Gastrocnemius medialis (tissue), 4 donors: ENCODE measurements around the gene SLC25A23. TPM values are rescaled to one million over a fixed set of nuclear protein-coding genes. Genes with fewer than 3 reads are reported as not detected.
A peak's percentile ranks its signal among the peaks of the same experiment; 100 is the strongest.

Experiments
- ATAC-seq, 2 donors: fragments of 150-250 bp; one replicate each; pipeline ENCODE4 v1.9.1; 2016
- DNase-seq, 2 donors: peaks; one replicate each; pipeline ENCODE4 v3.0.0-alpha.2; 2019
- H3K27ac ChIP-seq, 4 donors: fragments of 200-600 bp; sonication (generic); 1 replicate in 1 of 4; 2 replicates in 3 of 4; pipeline ENCODE4 v1.5.1; 2016 to 2018; ENCODE audit warnings: mild to moderate bottlenecking in 2 of 4, moderate library complexity in 1 of 4
- H3K27me3 ChIP-seq, 3 donors: fragments of 200-600 bp; sonication (generic) in 2 of 3; 1 replicate in 1 of 3; 2 replicates in 2 of 3; pipeline versions ENCODE4 v1.5.1 to v1.6.0; 2016 to 2019; ENCODE audit warnings: mild to moderate bottlenecking in 1 of 3, moderate library complexity in 1 of 3
- H3K36me3 ChIP-seq, 2 donors: fragments of 200-600 bp; sonication (generic) in 1 of 2; one replicate each; pipeline ENCODE4 v1.5.1; 2017 to 2018
- H3K4me1 ChIP-seq, 2 donors: fragments of 200-600 bp; sonication (generic) in 1 of 2; one replicate each; pipeline ENCODE4 v1.5.1; 2016 to 2017; ENCODE audit warnings: mild to moderate bottlenecking in 2 of 2
- H3K4me3 ChIP-seq, 4 donors: fragments of 200-600 bp; sonication (generic) in 3 of 4; 1 replicate in 1 of 4; 2 replicates in 3 of 4; pipeline ENCODE4 v1.5.1; 2016 to 2019; ENCODE audit warnings: mild to moderate bottlenecking in 2 of 4
- H3K9me3 ChIP-seq, 3 donors: fragments of 200-600 bp; sonication (generic) in 2 of 3; 1 replicate in 1 of 3; 2 replicates in 2 of 3; pipeline ENCODE4 v1.5.1; 2016 to 2019
- CTCF ChIP-seq, 5 experiments: fragments of 450-650 bp in 3 of 5; fragments of 200-600 bp in 2 of 5; sonication (generic) in 2 of 5; IDR thresholded peaks in 4 of 5; conservative IDR thresholded peaks in 1 of 5; 1 replicate in 4 of 5; 2 replicates in 1 of 5; pipeline ENCODE4 v1.5.1; 2016 to 2019; ENCODE audit warnings: antibody characterized with exemption in 5 of 5, mild to moderate bottlenecking in 3 of 5, moderate library complexity in 3 of 5
- POLR2A ChIP-seq, 2 donors: fragments of 450-650 bp; IDR thresholded peaks; one replicate each; pipeline ENCODE4 v1.6.1; 2017; ENCODE audit warnings: antibody characterized with exemption in 2 of 2, mild to moderate bottlenecking in 2 of 2, moderate library complexity in 2 of 2
- in situ Hi-C, 4 donors: fragments of 200-750 bp; cut with MboI; loops; one replicate each; pipeline versions ENCODE4 v1.15.0 to v1.8.0; 2017; ENCODE audit warnings: low sequenced_read_pairs in 4 of 4
- intact Hi-C: fragments of 100-400 bp; cut with DNase I; formaldehyde crosslinking; loops from one replicate; pipeline ENCODE4 v1.15.1; 2023; ENCODE audit warnings: low total_unique reads
- total RNA-seq, 4 donors: library from RNA; depleted of rRNA; stranded (reverse); fragments of >200 nt; gene quantifications; one replicate each; pipeline versions ENCODE4 v1.1.0 to v1.2.3, GENCODE V29; 2016

Gene SLC25A23
- total RNA-seq, 4 donors from 2014 or later = 61.7 to 73.6 (median 65.0) TPM

DNA sequence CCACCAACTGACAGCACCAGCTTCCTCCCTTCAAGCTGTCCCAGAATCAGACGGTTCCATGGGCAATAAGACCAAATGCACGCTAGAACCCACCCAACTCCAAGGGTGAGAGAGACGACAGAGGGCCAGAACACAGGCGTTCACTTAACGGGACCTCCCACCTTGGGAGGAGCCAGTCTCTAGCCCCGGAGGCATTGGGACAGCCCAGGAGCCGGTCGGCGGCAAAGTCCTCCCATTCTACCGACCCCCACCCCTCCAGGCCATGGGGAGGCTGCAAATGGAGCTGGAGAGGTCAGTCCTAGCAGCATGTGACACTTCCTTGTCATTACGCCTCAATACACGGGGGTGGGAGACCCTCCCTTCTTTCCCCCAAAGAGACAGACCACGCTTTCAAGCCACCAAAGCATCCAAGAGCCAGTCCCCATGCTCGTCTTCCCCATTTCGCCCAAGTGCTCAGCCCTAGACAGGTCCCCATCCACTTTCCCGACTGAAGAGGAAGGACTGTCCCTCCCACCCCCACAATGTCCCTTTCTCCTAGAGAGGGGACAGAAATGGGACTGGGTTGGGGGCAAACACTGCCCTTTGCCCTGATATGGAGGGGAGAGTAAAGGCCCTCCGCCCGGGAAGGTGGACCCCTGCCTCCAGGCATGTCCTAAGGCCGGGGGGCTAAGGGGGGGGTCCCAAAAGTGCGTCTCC lies 35.9 kb downstream of the SLC25A23 start:
- Histone ChIP-seq H3K27ac (peak overlapping the region; percentile 74 to 87 (median 84)), H3K36me3 (peaks cover 0 to 34% of the 10 kb centered on the region in 2 donors)

GRCh38 chr19:6421075-6422014 lies 38.2 kb downstream of the SLC25A23 start:
- in situ Hi-C loops = no loop called here
- Histone ChIP-seq H3K36me3 (peaks cover 0 to 57% of the 10 kb centered on the region in 2 donors), H3K4me1 (peaks cover 20 to 24% of the 10 kb centered on the region in 2 donors), H3K9me3 (no peaks in the 10 kb centered on the region), H3K27ac (no peak overlapping the region), H3K27me3 (no peaks in the 10 kb centered on the region), H3K4me3 (no peak overlapping the region)
- ATAC-seq = no peak
- TF ChIP-seq CTCF (IDR thresholded peaks at IDR 0.05 in 4 of 5, conservative IDR thresholded peaks at IDR 0.05 in 1 of 5) (no peak), POLR2A (IDR thresholded peaks at IDR 0.05) (no peak)
- intact Hi-C loops = loop anchor here (10.0 kb wide), 1 partner anchor 207 kb away; no protein-coding TSS in a partner anchor
- DNase-seq = no peak

More for the DNA sequence above, 35.9 kb downstream of the SLC25A23 start:
- DNase-seq (no peak), ATAC-seq (no peak)
- no peaks in the 10 kb centered on the region for H3K27me3 ChIP-seq
- intact Hi-C loops = loop anchor here (1.0 to 10.0 kb wide), 2 partner anchors 30 to 209 kb away; partner anchors contain the start of gene GTF2F1
- peaks cover 20 to 24% of the 10 kb centered on the region in 2 donors for H3K4me1 ChIP-seq
- in situ Hi-C loops = no loop called here
- H3K9me3 ChIP-seq = no peaks in the 10 kb centered on the region
- no peak for TF ChIP-seq CTCF (IDR thresholded peaks at IDR 0.05 in 4 of 5, conservative IDR thresholded peaks at IDR 0.05 in 1 of 5)
- no peak for TF ChIP-seq POLR2A (IDR thresholded peaks at IDR 0.05)
- H3K4me3 ChIP-seq = peak overlapping the region; percentile 56 to 87 (median 82)

DNA sequence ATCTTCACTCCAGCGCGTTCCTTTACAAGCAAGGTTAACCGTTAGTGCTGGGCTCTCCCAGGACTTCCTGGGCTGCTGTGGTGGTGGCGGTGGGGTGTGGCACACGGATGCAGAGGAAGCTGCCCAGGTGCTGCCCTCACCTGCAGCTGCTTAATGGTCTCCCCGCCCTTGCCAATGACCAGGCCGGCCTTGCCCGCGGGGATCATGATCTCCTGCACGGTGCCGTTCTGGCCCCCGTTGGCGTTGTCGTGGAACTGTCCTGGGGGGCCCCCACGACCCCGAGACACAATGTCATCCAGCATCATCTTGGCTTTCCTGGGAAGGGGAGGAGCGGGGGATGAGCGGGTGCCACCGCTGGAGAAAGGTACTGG lies 41.0 kb downstream of the SLC25A23 start:
- H3K27me3 ChIP-seq = no peaks in the 10 kb centered on the region
- intact Hi-C loops = no loop called here
- in situ Hi-C loops = no loop called here
- no peak overlapping the region for H3K4me3 ChIP-seq
- H3K27ac ChIP-seq = no peak overlapping the region
- DNase-seq (no peak), ATAC-seq (no peak)
- H3K4me1 ChIP-seq = peaks cover 16% of the 10 kb centered on the region in 2 donors
- no peaks in the 10 kb centered on the region for H3K9me3 ChIP-seq
- no peak for TF ChIP-seq POLR2A (IDR thresholded peaks at IDR 0.05)
- no peak for TF ChIP-seq CTCF (IDR thresholded peaks at IDR 0.05 in 4 of 5, conservative IDR thresholded peaks at IDR 0.05 in 1 of 5)
- peaks cover 0 to 82% of the 10 kb centered on the region in 2 donors for H3K36me3 ChIP-seq

DNA sequence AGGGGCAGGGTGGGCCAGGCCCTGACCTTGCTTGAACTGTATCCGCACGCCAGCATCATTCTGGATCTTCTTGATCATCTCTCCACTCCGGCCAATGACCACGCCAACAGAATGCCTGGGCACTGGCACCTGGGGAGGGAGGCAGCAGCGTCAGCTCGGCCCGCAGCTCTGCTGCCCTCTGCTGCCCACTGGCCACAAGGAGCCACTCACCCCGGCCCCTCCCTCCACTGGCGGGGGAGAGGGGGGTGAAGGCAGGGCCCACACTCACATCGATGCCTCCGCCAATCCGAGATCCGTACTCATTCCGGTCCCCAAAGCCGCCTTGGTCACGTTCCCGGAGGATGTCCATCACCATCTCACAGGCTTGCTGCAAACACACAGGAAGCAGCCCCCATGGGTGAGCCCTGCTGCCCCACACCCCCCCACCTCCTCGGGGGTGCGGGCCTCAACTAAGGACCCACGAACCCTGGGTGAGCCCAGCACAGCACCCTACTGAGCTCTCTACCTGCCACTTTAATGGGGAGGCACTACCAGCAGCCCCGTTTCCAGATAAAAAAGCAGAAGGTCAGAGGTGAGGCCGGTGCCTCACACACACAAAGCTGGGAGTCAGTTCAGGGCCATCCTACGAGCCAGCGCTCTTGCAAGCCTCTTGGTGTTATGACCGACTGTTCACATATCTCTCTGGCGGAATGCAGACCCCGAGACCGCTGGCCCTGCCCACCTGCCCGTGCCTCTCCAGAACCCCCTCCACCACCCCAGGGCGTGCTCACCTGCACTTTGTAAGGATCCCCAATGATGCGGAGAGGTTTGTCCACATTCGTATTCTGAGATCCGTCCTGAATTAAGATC lies 41.7 kb downstream of the SLC25A23 start:
- peak in 1 of 2 donors; percentile 18 for ATAC-seq
- Histone ChIP-seq H3K27ac (no peak overlapping the region), H3K36me3 (peaks cover 0 to 82% of the 10 kb centered on the region in 2 donors), H3K27me3 (no peaks in the 10 kb centered on the region), H3K9me3 (no peaks in the 10 kb centered on the region), H3K4me1 (peaks cover 10 to 11% of the 10 kb centered on the region in 2 donors), H3K4me3 (no peak overlapping the region)
- TF ChIP-seq POLR2A (IDR thresholded peaks at IDR 0.05) = no peak
- peak in 1 of 5 experiments; percentile 16 for TF ChIP-seq CTCF (IDR thresholded peaks at IDR 0.05 in 4 of 5, conservative IDR thresholded peaks at IDR 0.05 in 1 of 5)
- in situ Hi-C loops (no loop called here), intact Hi-C loops (no loop called here)
- DNase-seq = no peak
